NCI-H2029 treated with DMSO at 0.1 percent for 48 hours (cell line): Measurements from ENCODE around the gene COMMD1.
"Not testable (repeated sequence)": the region's sequence is repeated elsewhere in the genome, so short reads cannot be mapped to it uniquely, and the experiment has no call there.

ENCODE experiments used
- DNase-seq: peaks from one replicate; lab custom pipeline; 2025; lab: John Stamatoyannopoulos, UW

Gene COMMD1

GRCh38 chr2:61966087-61966727 lies 60.7 kb downstream of the COMMD1 start:
- DNase-seq, result no peak

DNA sequence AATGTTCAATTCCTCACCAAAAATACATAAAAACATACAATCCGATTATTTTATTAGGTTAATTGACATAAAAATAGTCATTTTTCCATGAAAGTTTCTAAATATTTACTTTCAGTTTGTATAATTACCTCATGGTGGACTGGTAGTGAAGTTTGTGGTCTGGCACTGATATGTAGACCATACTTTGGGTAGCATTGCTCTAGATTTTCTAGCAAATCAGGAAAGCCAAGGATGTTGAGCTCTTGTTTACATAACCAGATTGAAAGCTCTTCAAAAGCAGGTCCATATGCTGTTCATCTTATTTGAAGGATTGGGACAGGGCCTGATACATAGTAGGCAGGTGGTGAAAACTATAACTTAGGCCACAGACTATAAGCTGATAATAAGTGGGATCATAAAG lies 61.8 kb downstream of the COMMD1 start:
- DNase-seq, result no peak

DNA sequence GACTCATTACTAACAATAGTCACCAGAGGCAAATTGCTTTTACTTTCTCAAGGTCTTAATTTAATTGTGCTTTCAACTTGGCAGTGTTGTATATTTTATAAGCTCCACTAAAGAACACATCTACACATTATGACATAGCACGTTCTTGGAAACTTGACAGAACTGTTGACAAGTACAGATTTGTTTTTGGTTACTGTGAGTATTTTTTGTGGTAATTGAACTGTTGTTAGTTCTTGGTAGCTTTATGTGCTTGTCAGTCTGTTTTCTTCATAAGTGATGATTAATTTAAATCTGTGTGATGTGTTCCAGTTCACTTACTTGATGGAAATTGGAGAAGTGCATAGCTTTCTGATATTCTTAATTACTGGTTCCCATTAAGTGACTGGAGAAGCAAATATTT lies 63.9 kb downstream of the COMMD1 start:
- no peak for DNase-seq

- DNase-seq, result no peak
These were observed 65.5 kb downstream of the COMMD1 start for GRCh38 chr2:61970807-61971556.

DNA sequence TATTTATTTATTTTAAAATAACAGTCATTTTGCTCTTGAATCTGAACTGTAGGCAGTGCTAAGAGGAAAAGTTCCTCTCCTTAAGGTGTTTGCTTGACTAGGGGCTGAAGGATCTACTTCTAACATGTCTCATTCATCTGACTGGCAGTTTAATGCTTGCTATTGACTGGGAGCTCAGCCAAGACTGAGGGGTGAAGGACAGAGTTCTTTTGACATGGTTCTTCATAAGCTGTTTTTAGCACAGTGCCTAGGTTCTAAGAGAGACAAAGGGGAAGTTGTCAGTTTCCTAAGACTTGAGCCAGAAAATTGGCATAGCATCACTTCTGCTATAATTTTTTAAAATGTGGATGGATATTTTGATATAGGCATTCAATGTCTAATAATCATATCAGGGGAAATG lies 73.0 kb downstream of the COMMD1 start:
- DNase-seq, result peak; percentile 40

DNA sequence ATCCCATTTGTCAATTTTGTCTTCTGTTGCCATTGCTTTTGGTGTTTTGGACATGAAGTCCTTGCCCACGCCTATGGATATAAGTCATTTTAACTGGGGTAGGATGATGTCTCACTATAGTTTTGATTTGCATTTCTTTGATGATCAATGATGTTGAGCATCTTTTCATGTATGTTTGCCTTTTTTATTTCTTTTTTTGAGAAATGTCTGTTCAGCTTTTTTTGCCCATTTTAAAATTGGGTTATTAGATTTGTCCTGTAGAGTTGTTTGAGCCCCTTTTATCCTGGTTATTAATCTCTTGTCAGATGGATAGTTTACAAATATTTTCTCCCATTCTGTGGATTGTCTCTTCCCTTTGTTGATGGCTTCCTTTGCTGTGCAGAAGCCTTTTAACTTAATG lies 75.3 kb downstream of the COMMD1 start:
- no peak for DNase-seq

DNA sequence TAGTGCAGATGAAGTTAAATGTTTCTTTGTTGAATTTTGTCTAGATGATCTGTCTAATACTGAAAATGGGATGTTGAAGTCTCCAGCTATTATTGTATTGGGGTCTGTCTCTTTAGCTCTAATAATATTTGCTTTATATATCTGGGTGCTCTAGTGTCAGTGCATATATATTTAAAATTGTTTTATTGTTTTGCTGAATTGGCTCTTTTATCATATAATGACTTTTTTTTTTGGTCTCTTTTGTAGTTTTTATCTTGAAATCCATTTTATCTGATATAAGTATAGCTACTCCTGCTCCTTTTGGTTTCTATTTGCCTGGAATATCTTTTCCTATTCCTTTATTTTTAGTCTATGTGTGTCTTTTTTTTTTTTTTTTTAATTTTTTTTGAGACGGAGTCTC lies 79.2 kb downstream of the COMMD1 start:
- no peak for DNase-seq

GRCh38 chr2:61988462-61989366 lies 83.2 kb downstream of the COMMD1 start:
- no peak for DNase-seq

- peak; percentile 16 for DNase-seq
These were observed 88.0 kb downstream of the COMMD1 start for GRCh38 chr2:61993422-61994024.

DNA sequence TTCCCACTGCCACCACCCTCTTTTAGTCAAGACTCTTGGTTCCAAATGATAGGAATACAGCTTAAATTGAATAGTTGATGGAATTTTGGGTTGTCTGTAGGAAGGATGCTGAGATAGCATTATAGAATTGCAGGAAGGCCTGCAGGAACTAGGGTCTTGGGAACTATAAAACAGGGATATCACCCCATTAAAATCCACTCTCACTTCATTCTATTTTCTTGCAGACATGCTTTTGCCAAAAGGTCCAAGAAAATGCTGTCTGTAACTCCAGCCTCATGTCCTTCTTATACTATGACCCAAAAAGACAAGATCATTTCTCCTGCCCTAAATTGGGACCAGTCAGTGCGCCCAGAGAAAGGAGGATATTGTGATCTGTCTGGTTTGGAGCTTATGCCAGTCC lies 89.1 kb downstream of the COMMD1 start:
- no peak for DNase-seq

- no peak for DNase-seq
These were observed 89.6 kb downstream of the COMMD1 start for GRCh38 chr2:61995065-61995464.

GRCh38 chr2:61995515-61995914 lies 90.0 kb downstream of the COMMD1 start:
- no peak for DNase-seq

DNA sequence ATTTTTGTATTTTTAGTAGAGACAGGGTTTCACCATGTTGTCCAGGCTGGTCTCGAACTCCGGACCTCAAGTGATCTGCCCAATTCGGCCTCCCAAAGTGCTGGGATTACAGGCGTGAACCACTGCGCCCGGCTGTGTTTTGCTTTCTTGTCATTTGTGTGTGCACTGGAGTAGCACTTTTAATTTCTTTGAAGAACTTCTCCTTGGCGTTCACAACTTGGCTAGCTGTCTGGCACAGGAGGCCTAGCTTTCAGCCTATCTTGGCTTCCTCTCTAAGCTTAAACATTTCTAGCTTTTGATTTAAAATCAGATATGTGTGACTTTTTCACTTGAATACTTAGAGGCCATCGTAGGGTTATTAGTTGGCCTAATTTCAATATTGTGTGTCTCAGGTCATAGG lies 93.0 kb downstream of the COMMD1 start:
- no peak for DNase-seq

DNA sequence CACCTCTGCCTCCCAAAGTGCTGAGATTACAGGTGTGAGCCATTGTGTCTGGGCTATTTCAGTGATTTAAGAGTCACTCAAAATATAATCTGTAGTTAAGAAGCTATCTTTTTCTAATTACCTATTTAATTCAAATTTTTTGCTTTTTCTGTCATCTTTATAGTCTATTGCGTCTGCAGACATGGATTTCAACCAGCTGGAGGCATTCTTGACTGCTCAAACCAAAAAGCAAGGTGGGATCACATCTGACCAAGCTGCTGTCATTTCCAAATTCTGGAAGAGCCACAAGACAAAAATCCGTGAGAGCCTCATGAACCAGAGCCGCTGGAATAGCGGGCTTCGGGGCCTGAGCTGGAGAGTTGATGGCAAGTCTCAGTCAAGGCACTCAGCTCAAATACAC lies 95.1 kb downstream of the COMMD1 start:
- DNase-seq, result no peak

GRCh38 chr2:62001431-62001830 lies 96.0 kb downstream of the COMMD1 start:
- DNase-seq, result no peak

GRCh38 chr2:62004428-62004827 lies 99.0 kb downstream of the COMMD1 start:
- DNase-seq, result not testable (repeated sequence)

GRCh38 chr2:62007555-62007954 lies 102.1 kb downstream of the COMMD1 start:
- DNase-seq, result no peak

GRCh38 chr2:62010632-62011256 lies 105.3 kb downstream of the COMMD1 start:
- DNase-seq, result no peak

- DNase-seq, result no peak
These were observed 108.2 kb downstream of the COMMD1 start for GRCh38 chr2:62013641-62014040.

- peak; percentile 76 for DNase-seq
These were observed 108.6 kb downstream of the COMMD1 start for GRCh38 chr2:62014102-62014501.

DNA sequence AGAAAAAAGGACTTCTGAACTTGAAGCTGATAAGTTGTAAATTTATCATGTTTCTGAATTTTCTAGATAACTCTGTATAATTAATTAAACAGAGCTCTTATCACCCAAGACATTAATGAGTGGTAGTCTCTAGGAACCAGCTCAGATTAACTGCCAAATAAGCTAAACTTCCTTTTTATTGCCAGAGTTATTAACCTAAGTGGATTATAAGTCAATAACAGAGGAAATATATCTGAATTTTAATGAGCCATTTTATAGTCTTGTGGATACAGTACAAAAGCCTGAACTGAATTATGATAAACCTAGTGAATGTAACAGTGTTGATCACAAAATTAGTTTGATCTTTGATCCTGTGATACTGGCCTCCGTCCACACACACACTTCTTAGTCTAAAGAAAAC lies 111.5 kb downstream of the COMMD1 start:
- DNase-seq, result no peak

- DNase-seq, result no peak
These were observed 124.4 kb downstream of the COMMD1 start for GRCh38 chr2:62029910-62030309.
